Keratinocyte (primary cell): ENCODE results near the gene APH1A. TPM values are rescaled to one million over a fixed set of nuclear protein-coding genes. Genes with fewer than 3 reads are reported as not detected.

ENCODE experiments used
- DNase-seq: peaks from one replicate; pipeline ENCODE4 v3.0.0-alpha.2; 2011; ENCODE audit warnings: low read depth, missing footprints, low spot score
- FAIRE-seq: peaks from 2 replicates; lab custom pipeline; 2011; peaks lifted over from hg19 to GRCh38; lab: Jason Lieb, UNC
- H2AFZ ChIP-seq: 2 replicates; pipeline ENCODE4 v1.6.0; 2012; ENCODE audit warnings: low read length, control low read depth, inconsistent platforms; ENCODE audit not compliant: control insufficient read depth
- H3K27ac ChIP-seq: 2 replicates; pipeline ENCODE4 v1.5.1; 2011; ENCODE audit warnings: low read length; ENCODE audit not compliant: control insufficient read depth, insufficient read depth
- H3K27me3 ChIP-seq: 3 replicates; pipeline ENCODE4 v1.6.0; 2011; ENCODE audit warnings: low read length; ENCODE audit not compliant: control insufficient read depth, insufficient read depth; ENCODE audit errors: extremely low read depth
- H3K36me3 ChIP-seq, 2 experiments: 2 replicates in 1 of 2; 3 replicates in 1 of 2; pipeline ENCODE4 v1.5.1; 2011; ENCODE audit warnings: low read length in 2 of 2, mild to moderate bottlenecking in 1 of 2; ENCODE audit not compliant: control insufficient read depth in 2 of 2, insufficient read depth in 2 of 2; ENCODE audit errors: extremely low read depth in 1 of 2
- H3K4me1 ChIP-seq: 3 replicates; pipeline ENCODE4 v1.5.1; 2011; ENCODE audit warnings: low read length; ENCODE audit not compliant: control insufficient read depth, insufficient read depth; ENCODE audit errors: extremely low read depth
- H3K4me2 ChIP-seq: 3 replicates; pipeline ENCODE4 v1.6.0; 2011; ENCODE audit warnings: low read depth, low read length; ENCODE audit not compliant: control insufficient read depth, insufficient read depth; ENCODE audit errors: extremely low read depth
- H3K4me3 ChIP-seq, 3 experiments: fragments of 200-600 bp in 1 of 3; sonication (generic) in 1 of 3; 2 replicates in 2 of 3; 3 replicates in 1 of 3; pipeline ENCODE4 v1.5.1; 2011 to 2016; ENCODE audit warnings: low read length in 3 of 3, mild to moderate bottlenecking in 3 of 3, control low read depth in 2 of 3, inconsistent platforms in 1 of 3, low read depth in 1 of 3, mixed read lengths in 1 of 3, mixed run types in 1 of 3, moderate library complexity in 1 of 3; ENCODE audit not compliant: control insufficient read depth in 2 of 3, insufficient read depth in 2 of 3; ENCODE audit errors: extremely low read depth in 1 of 3
- H3K79me2 ChIP-seq: 2 replicates; pipeline ENCODE4 v1.6.0; 2012; ENCODE audit warnings: low read length; ENCODE audit not compliant: control insufficient read depth, insufficient read depth
- H3K9ac ChIP-seq: 3 replicates; pipeline ENCODE4 v1.6.0; 2011; ENCODE audit warnings: low read length; ENCODE audit not compliant: control insufficient read depth, insufficient read depth; ENCODE audit errors: extremely low read depth
- H3K9me1 ChIP-seq: 3 replicates; pipeline ENCODE4 v1.6.0; 2011; ENCODE audit warnings: low read length; ENCODE audit not compliant: control insufficient read depth, insufficient read depth; ENCODE audit errors: extremely low read depth
- H3K9me3 ChIP-seq: 2 replicates; pipeline ENCODE4 v1.5.1; 2012; ENCODE audit warnings: low read depth, low read length; ENCODE audit not compliant: control insufficient read depth
- H4K20me1 ChIP-seq: 3 replicates; pipeline ENCODE4 v1.6.0; 2011; ENCODE audit warnings: low read length; ENCODE audit not compliant: control insufficient read depth, insufficient read depth; ENCODE audit errors: extremely low read depth
- EZH2 ChIP-seq: IDR thresholded peaks from one replicate; pipeline ENCODE4 v1.6.1; 2012; ENCODE audit warnings: inconsistent platforms, mild to moderate bottlenecking, low read length, moderate library complexity
- dilution Hi-C: fragments of 300-500 bp; cut with MboI; formaldehyde crosslinking; loops from one replicate; pipeline ENCODE4 v1.7.0; 2020; ENCODE audit warnings: low sequenced_read_pairs; ENCODE audit not compliant: extremely low pct_ligation_motif_present
- polyA plus RNA-seq, 5 experiments: library from polyadenylated mRNA; depleted of rRNA in 3 of 5; stranded (reverse) in 3 of 5; stranded (forward) in 1 of 5; unstranded in 1 of 5; fragments of >200 nt; gene quantifications; 1 replicate in 1 of 5; 2 replicates in 3 of 5; 3 replicates in 1 of 5; pipeline versions ENCODE4 v1.2.1 to v1.2.3, GENCODE V29; 2011 to 2012; ENCODE audit warnings: missing spikeins in 2 of 5, low read depth in 1 of 5, low replicate concordance in 1 of 5
- TF ChIP-seq, protein P1 (sequence below), 3 experiments: IDR thresholded peaks in 1 of 3; conservative IDR thresholded peaks in 1 of 3; optimal IDR thresholded peaks in 1 of 3; 2 replicates in 2 of 3; 3 replicates in 1 of 3; pipeline versions ENCODE3 to v1.5.1; 2011; ENCODE audit warnings: low read length in 3 of 3, mild to moderate bottlenecking in 3 of 3, moderate library complexity in 2 of 3, control low read depth in 1 of 3, inconsistent platforms in 1 of 3; ENCODE audit not compliant: insufficient read depth in 2 of 3; ENCODE audit errors: extremely low read depth in 1 of 3

Gene APH1A
- polyA plus RNA-seq, 1 donor (not counting 4 experiments of a cell fraction or from before 2014, with no cell fraction given) = 149 TPM

DNA sequence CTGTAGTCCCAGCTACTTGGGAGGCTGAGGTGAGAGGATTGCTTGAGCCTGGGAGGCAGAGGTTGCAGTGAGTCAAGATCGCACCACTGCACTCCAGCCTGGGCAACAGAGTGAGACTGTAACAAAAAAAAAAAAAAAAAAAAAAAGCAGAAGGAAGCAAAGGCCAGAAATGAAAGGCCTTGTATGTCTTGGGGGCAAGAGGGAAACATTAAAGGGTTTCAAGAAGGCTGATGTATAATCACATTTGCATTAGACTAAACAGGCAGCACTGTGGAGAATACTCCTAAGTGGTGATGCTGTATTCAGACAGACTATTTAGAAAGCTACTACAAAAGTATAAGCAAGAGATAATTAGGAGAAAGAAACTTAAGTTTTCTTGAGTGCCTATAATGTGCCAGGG is 43.3 kb downstream of the APH1A start:
- Histone ChIP-seq H3K36me3 (peaks cover 5 to 7% of the 10 kb centered on the region in 2 experiments), H3K9ac (no peak overlapping the region), H3K79me2 (no peaks in the 10 kb centered on the region), H3K4me3 (no peak overlapping the region), H3K4me1 (no peaks in the 10 kb centered on the region), H3K27me3 (no peaks in the 10 kb centered on the region), H3K4me2 (no peak overlapping the region), H2AFZ (no peak overlapping the region), H3K9me3 (no peaks in the 10 kb centered on the region), H3K9me1 (no peaks in the 10 kb centered on the region), H4K20me1 (no peaks in the 10 kb centered on the region), H3K27ac (no peak overlapping the region)
- dilution Hi-C loops = no loop called here
- DNase-seq (no peak), FAIRE-seq (no peak)
- no peak for TF ChIP-seq EZH2
- TF ChIP-seq, protein P1, sequence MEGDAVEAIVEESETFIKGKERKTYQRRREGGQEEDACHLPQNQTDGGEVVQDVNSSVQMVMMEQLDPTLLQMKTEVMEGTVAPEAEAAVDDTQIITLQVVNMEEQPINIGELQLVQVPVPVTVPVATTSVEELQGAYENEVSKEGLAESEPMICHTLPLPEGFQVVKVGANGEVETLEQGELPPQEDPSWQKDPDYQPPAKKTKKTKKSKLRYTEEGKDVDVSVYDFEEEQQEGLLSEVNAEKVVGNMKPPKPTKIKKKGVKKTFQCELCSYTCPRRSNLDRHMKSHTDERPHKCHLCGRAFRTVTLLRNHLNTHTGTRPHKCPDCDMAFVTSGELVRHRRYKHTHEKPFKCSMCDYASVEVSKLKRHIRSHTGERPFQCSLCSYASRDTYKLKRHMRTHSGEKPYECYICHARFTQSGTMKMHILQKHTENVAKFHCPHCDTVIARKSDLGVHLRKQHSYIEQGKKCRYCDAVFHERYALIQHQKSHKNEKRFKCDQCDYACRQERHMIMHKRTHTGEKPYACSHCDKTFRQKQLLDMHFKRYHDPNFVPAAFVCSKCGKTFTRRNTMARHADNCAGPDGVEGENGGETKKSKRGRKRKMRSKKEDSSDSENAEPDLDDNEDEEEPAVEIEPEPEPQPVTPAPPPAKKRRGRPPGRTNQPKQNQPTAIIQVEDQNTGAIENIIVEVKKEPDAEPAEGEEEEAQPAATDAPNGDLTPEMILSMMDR (optimal IDR thresholded peaks at IDR 0.05 in 1 of 3, IDR thresholded peaks at IDR 0.05 in 1 of 3, conservative IDR thresholded peaks at IDR 0.05 in 1 of 3; ENCODE audit: extremely low read depth in 1 of 3, insufficient read depth in 2 of 3, low read length in 3 of 3) = no peak

DNA sequence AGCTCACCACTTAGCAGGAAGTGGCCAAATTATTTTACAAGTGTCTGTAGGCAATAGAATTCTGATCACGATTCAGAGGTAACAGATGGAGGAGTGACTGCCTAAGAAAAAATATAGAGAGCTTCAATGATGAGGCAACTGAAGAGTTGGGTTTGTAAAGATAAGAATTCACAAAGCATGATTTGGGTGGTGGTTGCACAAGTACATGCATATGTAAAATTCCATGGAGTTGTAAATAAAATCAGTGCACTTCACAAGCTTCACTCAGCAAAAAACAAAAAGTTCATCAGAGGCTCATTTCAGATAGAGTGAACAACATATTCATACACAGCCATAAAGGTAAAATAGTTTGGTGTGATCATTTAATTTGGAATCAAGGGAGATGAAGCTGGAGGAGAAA is 43.8 kb downstream of the APH1A start:
- Histone ChIP-seq H3K4me2 (no peak overlapping the region), H4K20me1 (no peaks in the 10 kb centered on the region), H3K4me3 (no peak overlapping the region), H3K9me1 (no peaks in the 10 kb centered on the region), H3K9me3 (no peaks in the 10 kb centered on the region), H2AFZ (no peak overlapping the region), H3K27me3 (no peaks in the 10 kb centered on the region), H3K27ac (no peak overlapping the region), H3K36me3 (peaks cover 5 to 10% of the 10 kb centered on the region in 2 experiments), H3K79me2 (no peaks in the 10 kb centered on the region), H3K4me1 (no peaks in the 10 kb centered on the region), H3K9ac (no peak overlapping the region)
- no peak for TF ChIP-seq EZH2
- TF ChIP-seq, protein P1 (optimal IDR thresholded peaks at IDR 0.05 in 1 of 3, IDR thresholded peaks at IDR 0.05 in 1 of 3, conservative IDR thresholded peaks at IDR 0.05 in 1 of 3; ENCODE audit: extremely low read depth in 1 of 3, insufficient read depth in 2 of 3, low read length in 3 of 3) = no peak
- dilution Hi-C loops = no loop called here
- DNase-seq (no peak), FAIRE-seq (no peak)
